Heart left ventricle (tissue), 16 donors: Measurements from ENCODE around the gene PASK. TPM values are rescaled to one million over a fixed set of nuclear protein-coding genes. Genes with fewer than 3 reads are reported as not detected.

ENCODE experiments used
- ATAC-seq, 4 donors: fragments of 200-7000 bp; cut with Tn5 transposase; one replicate each; pipeline ENCODE4 v1.9.1; 2020 to 2022; ENCODE audit warnings: moderate library complexity in 4 of 4, mild to moderate bottlenecking in 3 of 4, moderate number of reproducible peaks in 1 of 4
- DNase-seq, 5 donors: peaks; one replicate each; pipeline ENCODE4 v3.0.0-alpha.2; 2020
- H3K27ac ChIP-seq, 12 donors: fragments of 200-600 bp; sonication (generic) in 4 of 12; one replicate each; pipeline versions ENCODE4 v1.5.0 to v1.8.0; 2016 to 2022; ENCODE audit warnings: mild to moderate bottlenecking in 2 of 12
- H3K27me3 ChIP-seq, 9 donors: fragments of 200-600 bp; sonication (generic) in 2 of 9; one replicate each; pipeline versions ENCODE4 v1.5.1 to v1.8.0; 2016 to 2022; ENCODE audit warnings: mild to moderate bottlenecking in 3 of 9
- H3K36me3 ChIP-seq, 9 donors: fragments of 200-600 bp; sonication (generic) in 2 of 9; one replicate each; pipeline versions ENCODE4 v1.5.0 to v1.8.0; 2018 to 2022; ENCODE audit warnings: mild to moderate bottlenecking in 2 of 9
- H3K4me1 ChIP-seq, 12 donors: fragments of 200-600 bp; sonication (generic) in 4 of 12; one replicate each; pipeline versions ENCODE4 v1.5.0 to v1.8.0; 2016 to 2022; ENCODE audit warnings: mild to moderate bottlenecking in 3 of 12
- H3K4me3 ChIP-seq, 12 donors: fragments of 200-600 bp; sonication (generic) in 4 of 12; one replicate each; pipeline versions ENCODE4 v1.5.0 to v1.8.0; 2017 to 2022; ENCODE audit warnings: mild to moderate bottlenecking in 9 of 12, moderate library complexity in 4 of 12
- H3K9me3 ChIP-seq, 12 donors: fragments of 200-600 bp; sonication (generic) in 4 of 12; one replicate each; pipeline versions ENCODE4 v1.5.0 to v1.8.0; 2016 to 2022; ENCODE audit warnings: mild to moderate bottlenecking in 1 of 12
- CTCF ChIP-seq, 12 donors: fragments of 200-600 bp; sonication (generic) in 4 of 12; IDR thresholded peaks; one replicate each; pipeline versions ENCODE4 v1.5.0 to v1.8.0; 2018 to 2022; ENCODE audit warnings: antibody characterized with exemption in 12 of 12, mild to moderate bottlenecking in 5 of 12
- POLR2A ChIP-seq, 2 donors: fragments of 450-650 bp; IDR thresholded peaks; one replicate each; pipeline ENCODE4 v1.6.1; 2017; ENCODE audit warnings: antibody characterized with exemption in 2 of 2, mild to moderate bottlenecking in 2 of 2, moderate library complexity in 2 of 2
- WGBS, 4 donors: extraction: QIAGEN DNeasy Blood & Tissue Kit in 2 of 4; methylation state at CpG; one replicate each; pipeline versions ENCODE4 v1.1.5 to v1.1.7; 2013 to 2018; 5-methylcytosine and 5-hydroxymethylcytosine counted together
- intact Hi-C, 10 donors: fragments of 100-400 bp; cut with DNase I; formaldehyde crosslinking; loops; one replicate each; pipeline versions ENCODE4 v1.11.1 to v1.14.2; 2022
- polyA plus RNA-seq, 2 donors: library from polyadenylated mRNA; stranded (reverse); fragments of 200-250 nt; gene quantifications; one replicate each; pipeline ENCODE4 v1.2.3, GENCODE V29; 2013
- total RNA-seq, 9 donors: library from RNA; depleted of rRNA in 2 of 9; stranded (reverse); fragments of >200 nt in 2 of 9; fragmentation: NEBNext Ultra II Directional in 3 of 9; extraction: Animal tissue kit (Norgen Biotek cat#: 25700) in 3 of 9; gene quantifications; one replicate each; pipeline versions ENCODE4 v1.1.0 to v1.2.4, GENCODE V29; 2016 to 2023
- donor health status: ischemic (EF 13 %, LVEDD 7.1; RV severe dilation, severe dysfunction).
- donor health status: healthy with polysubstance abuse.
- donor health status: DM: no; HTN: yes; CAD: no.
- donor health status: DM: no; HTN: no; CAD: no.
- donor health status: ischemic (EF 25% LVEDD 6.9; RV normal size, moderate dysfunction).
- donor health status: ischemic (EF 25% LVEDD 5.7; RV mildly dilated, moderate dysfunction).
- donor health status: healthy.
- donor health status: DM: yes; HTN: yes; CAD: no.
- donor health status: ischemic (EF 35%, LVEDD 5.7; RV mildly dilated, moderate dysfunction).
- donor health status: nonischemic (EF 11% LVEDD 7.7; RV severe dilation, severe dysfunction).
- donor health status: DM: yes; HTN: yes; CAD: no.
- donor health status: PGD.
- donor health status: ischemic (EF 29% LVEDD 5.4; RV normal size, mild dysfunction).
- donor health status: nonischemic (EF 23%, LVEDD 6.1; RV moderate dilation, normal function).

Gene PASK
- total and polyA plus RNA-seq, 11 donors: 0.60 to 6.3 (median 1.6) TPM

- Histone ChIP-seq H3K4me3 (no peak overlapping the region), H3K9me3 (no peaks in the 10 kb centered on the region), H3K27me3 (no peaks in the 10 kb centered on the region), H3K36me3 (peaks cover 0 to 6% (median 0%) of the 10 kb centered on the region in 9 donors), H3K27ac (no peak overlapping the region), H3K4me1 (no peaks in the 10 kb centered on the region)
- DNase-seq (no peak), ATAC-seq (no peak)
- intact Hi-C loops: no loop called here
- WGBS, 4 donors: 79 to 84% (median 82%) methylated on average over 8 of the region's 8 CpGs
- TF ChIP-seq CTCF (IDR thresholded peaks at IDR 0.05) (no peak), POLR2A (IDR thresholded peaks at IDR 0.05) (no peak)
These were observed 36.7 kb downstream of the PASK start for GRCh38 chr2:241112592-241112991.

- H3K9me3 ChIP-seq: no peaks in the 10 kb centered on the region
- ATAC-seq: no peak
- TF ChIP-seq POLR2A (IDR thresholded peaks at IDR 0.05) (no peak), CTCF (IDR thresholded peaks at IDR 0.05) (no peak)
- no peak overlapping the region for H3K4me3 ChIP-seq
- no peak for DNase-seq
- intact Hi-C loops: no loop called here
- WGBS, 4 donors: 88 to 97% (median 93%) methylated on average over 17 of the region's 17 CpGs
- peaks cover 0 to 6% (median 0%) of the 10 kb centered on the region in 9 donors for H3K36me3 ChIP-seq
- H3K27ac ChIP-seq: no peak overlapping the region
- H3K27me3 ChIP-seq: no peaks in the 10 kb centered on the region
- no peaks in the 10 kb centered on the region for H3K4me1 ChIP-seq
These were observed 37.2 kb downstream of the PASK start for GRCh38 chr2:241112046-241112445.

GRCh38 chr2:241111440-241111805 is 37.8 kb downstream of the PASK start:
- WGBS, 4 donors: 78 to 81% (median 80%) methylated on average over 9 of the region's 9 CpGs
- H3K4me1 ChIP-seq: no peaks in the 10 kb centered on the region

More at GRCh38 chr2:241111440-241111805, 37.8 kb downstream of the PASK start:
- Histone ChIP-seq H3K27me3 (no peaks in the 10 kb centered on the region), H3K36me3 (peaks cover 0 to 6% (median 0%) of the 10 kb centered on the region in 9 donors), H3K9me3 (no peaks in the 10 kb centered on the region), H3K4me3 (no peak overlapping the region), H3K27ac (no peak overlapping the region)
- no peak for DNase-seq
- intact Hi-C loops: no loop called here
- TF ChIP-seq POLR2A (IDR thresholded peaks at IDR 0.05): no peak
- no peak for TF ChIP-seq CTCF (IDR thresholded peaks at IDR 0.05)
- no peak for ATAC-seq
